ENCODE measurements around the gene TRPC6. TPM values are rescaled to one million over a fixed set of nuclear protein-coding genes. Genes with fewer than 3 reads are reported as not detected.

TRPC6 gene
- total and polyA plus RNA-seq, 2 of the 8 experiments (the other 6 are each of a cell fraction or from before 2014, with no cell fraction given) = 0.26 to 0.39 TPM

DNA sequence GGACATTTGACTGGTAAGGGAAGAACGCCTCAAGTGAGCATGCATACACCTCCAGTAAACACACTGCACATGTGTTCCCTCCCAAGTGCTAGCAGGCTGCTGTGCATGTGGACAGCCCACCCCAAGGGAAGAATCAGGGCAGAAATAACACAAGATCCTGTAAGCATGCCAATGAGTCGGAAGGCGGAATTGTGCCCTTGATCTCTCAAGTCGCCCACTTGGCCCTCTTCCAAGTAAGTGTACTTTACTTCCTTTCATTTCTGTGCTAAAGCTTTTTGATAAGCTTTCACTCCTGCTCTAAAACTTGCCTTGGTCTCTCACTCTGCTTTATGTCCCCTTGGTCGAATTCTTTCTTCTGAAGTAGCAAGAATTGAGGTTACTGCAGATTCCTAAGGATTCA, 139.6 kb downstream of the TRPC6 start (continued):
- TF ChIP-seq, protein P1, sequence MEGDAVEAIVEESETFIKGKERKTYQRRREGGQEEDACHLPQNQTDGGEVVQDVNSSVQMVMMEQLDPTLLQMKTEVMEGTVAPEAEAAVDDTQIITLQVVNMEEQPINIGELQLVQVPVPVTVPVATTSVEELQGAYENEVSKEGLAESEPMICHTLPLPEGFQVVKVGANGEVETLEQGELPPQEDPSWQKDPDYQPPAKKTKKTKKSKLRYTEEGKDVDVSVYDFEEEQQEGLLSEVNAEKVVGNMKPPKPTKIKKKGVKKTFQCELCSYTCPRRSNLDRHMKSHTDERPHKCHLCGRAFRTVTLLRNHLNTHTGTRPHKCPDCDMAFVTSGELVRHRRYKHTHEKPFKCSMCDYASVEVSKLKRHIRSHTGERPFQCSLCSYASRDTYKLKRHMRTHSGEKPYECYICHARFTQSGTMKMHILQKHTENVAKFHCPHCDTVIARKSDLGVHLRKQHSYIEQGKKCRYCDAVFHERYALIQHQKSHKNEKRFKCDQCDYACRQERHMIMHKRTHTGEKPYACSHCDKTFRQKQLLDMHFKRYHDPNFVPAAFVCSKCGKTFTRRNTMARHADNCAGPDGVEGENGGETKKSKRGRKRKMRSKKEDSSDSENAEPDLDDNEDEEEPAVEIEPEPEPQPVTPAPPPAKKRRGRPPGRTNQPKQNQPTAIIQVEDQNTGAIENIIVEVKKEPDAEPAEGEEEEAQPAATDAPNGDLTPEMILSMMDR (IDR thresholded peaks at IDR 0.05; ENCODE audit: control extremely low read depth in 1 of 3, insufficient read depth in 1 of 3, low read depth in 1 of 3, low read length in 3 of 3) = no peak
